Gastrocnemius medialis (tissue), 4 donors: ENCODE measurements around the gene RGS1.

ENCODE experiments used
- CTCF ChIP-seq, 5 experiments: fragments of 450-650 bp in 3 of 5; fragments of 200-600 bp in 2 of 5; sonication (generic) in 2 of 5; IDR thresholded peaks in 4 of 5; conservative IDR thresholded peaks in 1 of 5; 1 replicate in 4 of 5; 2 replicates in 1 of 5; pipeline ENCODE4 v1.5.1; 2016 to 2019; ENCODE audit warnings: antibody characterized with exemption in 5 of 5, mild to moderate bottlenecking in 3 of 5, moderate library complexity in 3 of 5
- POLR2A ChIP-seq, 2 donors: fragments of 450-650 bp; IDR thresholded peaks; one replicate each; pipeline ENCODE4 v1.6.1; 2017; ENCODE audit warnings: antibody characterized with exemption in 2 of 2, mild to moderate bottlenecking in 2 of 2, moderate library complexity in 2 of 2

- TF ChIP-seq CTCF (IDR thresholded peaks at IDR 0.05 in 4 of 5, conservative IDR thresholded peaks at IDR 0.05 in 1 of 5) (no peak), POLR2A (IDR thresholded peaks at IDR 0.05) (no peak)
These were observed 25.6 kb upstream of the RGS1 start for GRCh38 chr1:192549937-192550336.
